ENCODE results near the gene NPPB.

DNA sequence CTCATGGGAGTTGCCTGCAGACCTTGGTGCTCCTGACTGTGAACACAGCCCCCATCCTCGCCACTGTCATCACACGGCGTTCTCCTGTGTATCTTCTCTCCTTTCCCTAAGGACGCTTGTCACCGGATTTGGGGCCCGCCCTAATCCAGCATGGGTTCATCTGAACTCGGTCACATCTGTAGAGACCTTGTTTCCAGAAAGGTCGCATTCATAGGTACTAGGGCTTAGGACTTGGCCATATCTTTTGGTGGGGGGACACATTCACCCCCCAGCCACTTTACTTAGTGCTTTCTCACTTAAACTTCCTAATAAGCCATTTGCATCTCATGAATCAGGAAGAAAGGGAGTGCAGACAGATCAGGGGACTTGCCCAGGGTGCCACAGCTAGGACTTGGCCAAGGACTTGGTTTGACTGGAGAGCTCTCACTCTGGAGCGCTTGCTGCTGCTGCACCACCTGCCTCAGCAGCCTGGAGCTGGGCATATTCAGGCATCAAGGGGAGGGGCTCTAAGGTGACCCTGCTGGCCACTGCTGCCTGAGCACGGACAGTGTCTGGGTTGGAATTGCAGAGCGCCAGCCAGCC is 20.9 kb downstream of the NPPB start:
- TF ChIP-seq RAD21 (IDR thresholded peaks at IDR 0.05; ENCODE audit: low read depth): no peak
- TF ChIP-seq YY1 (IDR thresholded peaks at IDR 0.05; ENCODE audit: low read depth): no peak
- TF ChIP-seq FOXM1 (IDR thresholded peaks at IDR 0.05; ENCODE audit: borderline replicate concordance, low read depth): no peak
- no peak for TF ChIP-seq EGR1 (IDR thresholded peaks at IDR 0.05)
- TF ChIP-seq, protein P1, sequence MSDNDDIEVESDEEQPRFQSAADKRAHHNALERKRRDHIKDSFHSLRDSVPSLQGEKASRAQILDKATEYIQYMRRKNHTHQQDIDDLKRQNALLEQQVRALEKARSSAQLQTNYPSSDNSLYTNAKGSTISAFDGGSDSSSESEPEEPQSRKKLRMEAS (IDR thresholded peaks at IDR 0.05): no peak
- TF ChIP-seq TEAD4 (IDR thresholded peaks at IDR 0.05): no peak
- TF ChIP-seq CREB1 (IDR thresholded peaks at IDR 0.05; ENCODE audit: low read depth): no peak
- TF ChIP-seq, protein P2, sequence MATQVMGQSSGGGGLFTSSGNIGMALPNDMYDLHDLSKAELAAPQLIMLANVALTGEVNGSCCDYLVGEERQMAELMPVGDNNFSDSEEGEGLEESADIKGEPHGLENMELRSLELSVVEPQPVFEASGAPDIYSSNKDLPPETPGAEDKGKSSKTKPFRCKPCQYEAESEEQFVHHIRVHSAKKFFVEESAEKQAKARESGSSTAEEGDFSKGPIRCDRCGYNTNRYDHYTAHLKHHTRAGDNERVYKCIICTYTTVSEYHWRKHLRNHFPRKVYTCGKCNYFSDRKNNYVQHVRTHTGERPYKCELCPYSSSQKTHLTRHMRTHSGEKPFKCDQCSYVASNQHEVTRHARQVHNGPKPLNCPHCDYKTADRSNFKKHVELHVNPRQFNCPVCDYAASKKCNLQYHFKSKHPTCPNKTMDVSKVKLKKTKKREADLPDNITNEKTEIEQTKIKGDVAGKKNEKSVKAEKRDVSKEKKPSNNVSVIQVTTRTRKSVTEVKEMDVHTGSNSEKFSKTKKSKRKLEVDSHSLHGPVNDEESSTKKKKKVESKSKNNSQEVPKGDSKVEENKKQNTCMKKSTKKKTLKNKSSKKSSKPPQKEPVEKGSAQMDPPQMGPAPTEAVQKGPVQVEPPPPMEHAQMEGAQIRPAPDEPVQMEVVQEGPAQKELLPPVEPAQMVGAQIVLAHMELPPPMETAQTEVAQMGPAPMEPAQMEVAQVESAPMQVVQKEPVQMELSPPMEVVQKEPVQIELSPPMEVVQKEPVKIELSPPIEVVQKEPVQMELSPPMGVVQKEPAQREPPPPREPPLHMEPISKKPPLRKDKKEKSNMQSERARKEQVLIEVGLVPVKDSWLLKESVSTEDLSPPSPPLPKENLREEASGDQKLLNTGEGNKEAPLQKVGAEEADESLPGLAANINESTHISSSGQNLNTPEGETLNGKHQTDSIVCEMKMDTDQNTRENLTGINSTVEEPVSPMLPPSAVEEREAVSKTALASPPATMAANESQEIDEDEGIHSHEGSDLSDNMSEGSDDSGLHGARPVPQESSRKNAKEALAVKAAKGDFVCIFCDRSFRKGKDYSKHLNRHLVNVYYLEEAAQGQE (IDR thresholded peaks at IDR 0.05; ENCODE audit: low read depth): no peak
- no peak for TF ChIP-seq EP300 (IDR thresholded peaks at IDR 0.05; ENCODE audit: borderline replicate concordance)
- TF ChIP-seq CEBPB (IDR thresholded peaks at IDR 0.05): no peak
- TF ChIP-seq NFIC (IDR thresholded peaks at IDR 0.05): no peak
- TF ChIP-seq, protein P3, sequence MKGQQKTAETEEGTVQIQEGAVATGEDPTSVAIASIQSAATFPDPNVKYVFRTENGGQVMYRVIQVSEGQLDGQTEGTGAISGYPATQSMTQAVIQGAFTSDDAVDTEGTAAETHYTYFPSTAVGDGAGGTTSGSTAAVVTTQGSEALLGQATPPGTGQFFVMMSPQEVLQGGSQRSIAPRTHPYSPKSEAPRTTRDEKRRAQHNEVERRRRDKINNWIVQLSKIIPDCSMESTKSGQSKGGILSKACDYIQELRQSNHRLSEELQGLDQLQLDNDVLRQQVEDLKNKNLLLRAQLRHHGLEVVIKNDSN (IDR thresholded peaks at IDR 0.05): no peak
- TF ChIP-seq TAF1 (IDR thresholded peaks at IDR 0.05; ENCODE audit: low read depth): no peak
